Fibroblast of the conjunctiva (primary cell): ENCODE measurements around the gene HSDL2.
"Not testable (repeated sequence)": the region's sequence is repeated elsewhere in the genome, so short reads cannot be mapped to it uniquely, and the experiment has no call there.

Source experiments
- DNase-seq: peaks from one replicate; pipeline ENCODE4 v3.0.0-alpha.2; 2010; ENCODE audit warnings: low read depth

Gene HSDL2

GRCh38 chr9:112500842-112501241 is 120.9 kb downstream of the HSDL2 start:
- DNase-seq: no peak

GRCh38 chr9:112501287-112501686 is 121.4 kb downstream of the HSDL2 start:
- no peak for DNase-seq

- DNase-seq: no peak
Observed at GRCh38 chr9:112502175-112502946, 122.5 kb downstream of the HSDL2 start.

- no peak for DNase-seq
Observed at GRCh38 chr9:112503170-112503569, 123.3 kb downstream of the HSDL2 start.

GRCh38 chr9:112505086-112505485 is 125.2 kb downstream of the HSDL2 start:
- DNase-seq: no peak

GRCh38 chr9:112505607-112506006 is 125.7 kb downstream of the HSDL2 start:
- no peak for DNase-seq

- no peak for DNase-seq
Observed at GRCh38 chr9:112506571-112506970, 126.7 kb downstream of the HSDL2 start.

GRCh38 chr9:112507001-112507680 is 127.2 kb downstream of the HSDL2 start:
- DNase-seq: no peak

- DNase-seq: no peak
Observed at GRCh38 chr9:112508377-112508776, 128.5 kb downstream of the HSDL2 start.

GRCh38 chr9:112512377-112512776 is 132.5 kb downstream of the HSDL2 start:
- DNase-seq: not testable (repeated sequence)

- DNase-seq: no peak
Observed at GRCh38 chr9:112516769-112517168, 136.9 kb downstream of the HSDL2 start.

- DNase-seq: no peak
Observed at GRCh38 chr9:112520069-112520468, 140.2 kb downstream of the HSDL2 start.

GRCh38 chr9:112520656-112521055 is 140.7 kb downstream of the HSDL2 start:
- no peak for DNase-seq
